Measurements from ENCODE around the gene BLCAP. TPM values are rescaled to one million over a fixed set of nuclear protein-coding genes. Genes with fewer than 3 reads are reported as not detected.
A peak's percentile ranks its signal among the peaks of the same experiment; 100 is the strongest.
"Not testable (repeated sequence)": the region's sequence is repeated elsewhere in the genome, so short reads cannot be mapped to it uniquely, and the experiment has no call there.

The BLCAP gene
- total and polyA plus RNA-seq, 4 donors, result 35.2 to 68.7 (median 41.7) TPM

GRCh38 chr20:37492096-37492625 is 35.5 kb downstream of the BLCAP start:
- Histone ChIP-seq H3K4me3 (ENCODE audit: low read length in 2 of 2) (no peak overlapping the region), H3K27ac (ENCODE audit: low read depth in 1 of 2, low read length in 2 of 2) (no peak overlapping the region), H3K9me3 (ENCODE audit: control insufficient read depth, low read length) (peaks cover 2% of the 10 kb centered on the region), H3K27me3 (ENCODE audit: control insufficient read depth in 1 of 2, insufficient read depth in 2 of 2, low read length in 1 of 2) (no peaks in the 10 kb centered on the region), H3K4me1 (ENCODE audit: control insufficient read depth in 1 of 2, insufficient read depth in 2 of 2, low read length in 2 of 2) (no peaks in the 10 kb centered on the region), H3K36me3 (ENCODE audit: control insufficient read depth in 1 of 2, insufficient read depth in 2 of 2, low read length in 1 of 2) (peaks cover 0 to 1% of the 10 kb centered on the region in 2 donors)
- intact Hi-C loops (cut with DNase I), result no loop called here
- ATAC-seq (ENCODE audit: low FRiP score), result no peak
- 93 to 94% methylated on average over 6 of the region's 6 CpGs for WGBS, 2 donors
- no peak for DNase-seq

GRCh38 chr20:37490663-37491350 is 36.9 kb downstream of the BLCAP start:
- intact Hi-C loops (cut with DNase I), result no loop called here
- Histone ChIP-seq H3K4me1 (ENCODE audit: control insufficient read depth in 1 of 2, insufficient read depth in 2 of 2, low read length in 2 of 2) (no peaks in the 10 kb centered on the region), H3K9me3 (ENCODE audit: control insufficient read depth, low read length) (peaks cover 2% of the 10 kb centered on the region), H3K27ac (ENCODE audit: low read depth in 1 of 2, low read length in 2 of 2) (no peak overlapping the region), H3K27me3 (ENCODE audit: control insufficient read depth in 1 of 2, insufficient read depth in 2 of 2, low read length in 1 of 2) (no peaks in the 10 kb centered on the region), H3K4me3 (ENCODE audit: low read length in 2 of 2) (no peak overlapping the region), H3K36me3 (ENCODE audit: control insufficient read depth in 1 of 2, insufficient read depth in 2 of 2, low read length in 1 of 2) (peaks cover 0 to 1% of the 10 kb centered on the region in 2 donors)
- DNase-seq, result no peak
- no peak for ATAC-seq (ENCODE audit: low FRiP score)
- 82 to 91% methylated on average over 7 of the region's 7 CpGs for WGBS, 2 donors

GRCh38 chr20:37486209-37486608 is 41.5 kb downstream of the BLCAP start:
- ATAC-seq (ENCODE audit: low FRiP score); H3K36me3 ChIP-seq (ENCODE audit: control insufficient read depth in 1 of 2, insufficient read depth in 2 of 2, low read length in 1 of 2); H3K27ac ChIP-seq (ENCODE audit: low read depth in 1 of 2, low read length in 2 of 2); H3K9me3 ChIP-seq (ENCODE audit: control insufficient read depth, low read length); H3K27me3 ChIP-seq (ENCODE audit: control insufficient read depth in 1 of 2, insufficient read depth in 2 of 2, low read length in 1 of 2); DNase-seq; intact Hi-C loops (cut with DNase I); H3K4me3 ChIP-seq (ENCODE audit: low read length in 2 of 2); H3K4me1 ChIP-seq (ENCODE audit: control insufficient read depth in 1 of 2, insufficient read depth in 2 of 2, low read length in 2 of 2): not testable (repeated sequence)
- 95 to 97% methylated on average over 1 of the region's 1 CpG for WGBS, 2 donors

- intact Hi-C loops (cut with DNase I), result no loop called here
- Histone ChIP-seq H3K27me3 (ENCODE audit: control insufficient read depth in 1 of 2, insufficient read depth in 2 of 2, low read length in 1 of 2) (no peaks in the 10 kb centered on the region), H3K27ac (ENCODE audit: low read depth in 1 of 2, low read length in 2 of 2) (no peak overlapping the region), H3K9me3 (ENCODE audit: control insufficient read depth, low read length) (no peaks in the 10 kb centered on the region), H3K36me3 (ENCODE audit: control insufficient read depth in 1 of 2, insufficient read depth in 2 of 2, low read length in 1 of 2) (no peaks in the 10 kb centered on the region), H3K4me1 (ENCODE audit: control insufficient read depth in 1 of 2, insufficient read depth in 2 of 2, low read length in 2 of 2) (no peaks in the 10 kb centered on the region), H3K4me3 (ENCODE audit: low read length in 2 of 2) (no peak overlapping the region)
- DNase-seq (no peak), ATAC-seq (ENCODE audit: low FRiP score) (no peak)
- 50 to 56% methylated on average over 3 of the region's 3 CpGs for WGBS, 2 donors
Measured at GRCh38 chr20:37484331-37484730, 43.3 kb downstream of the BLCAP start.

- Histone ChIP-seq H3K27ac (ENCODE audit: low read depth in 1 of 2, low read length in 2 of 2) (no peak overlapping the region), H3K36me3 (ENCODE audit: control insufficient read depth in 1 of 2, insufficient read depth in 2 of 2, low read length in 1 of 2) (no peaks in the 10 kb centered on the region), H3K4me3 (ENCODE audit: low read length in 2 of 2) (no peak overlapping the region), H3K9me3 (ENCODE audit: control insufficient read depth, low read length) (no peaks in the 10 kb centered on the region), H3K4me1 (ENCODE audit: control insufficient read depth in 1 of 2, insufficient read depth in 2 of 2, low read length in 2 of 2) (no peaks in the 10 kb centered on the region), H3K27me3 (ENCODE audit: control insufficient read depth in 1 of 2, insufficient read depth in 2 of 2, low read length in 1 of 2) (no peaks in the 10 kb centered on the region)
- WGBS, 2 donors, result 89% methylated on average over 5 of the region's 5 CpGs
- no peak for ATAC-seq (ENCODE audit: low FRiP score)
- DNase-seq, result no peak
- intact Hi-C loops (cut with DNase I), result no loop called here
Measured at GRCh38 chr20:37481610-37482009, 46.1 kb downstream of the BLCAP start.

- intact Hi-C loops (cut with DNase I), result no loop called here
- Histone ChIP-seq H3K27ac (ENCODE audit: low read depth in 1 of 2, low read length in 2 of 2) (no peak overlapping the region), H3K4me3 (ENCODE audit: low read length in 2 of 2) (no peak overlapping the region), H3K27me3 (ENCODE audit: control insufficient read depth in 1 of 2, insufficient read depth in 2 of 2, low read length in 1 of 2) (no peaks in the 10 kb centered on the region), H3K36me3 (ENCODE audit: control insufficient read depth in 1 of 2, insufficient read depth in 2 of 2, low read length in 1 of 2) (no peaks in the 10 kb centered on the region), H3K4me1 (ENCODE audit: control insufficient read depth in 1 of 2, insufficient read depth in 2 of 2, low read length in 2 of 2) (no peaks in the 10 kb centered on the region), H3K9me3 (ENCODE audit: control insufficient read depth, low read length) (no peaks in the 10 kb centered on the region)
- 5 to 6% methylated on average over 1 of the region's 1 CpG for WGBS, 2 donors
- DNase-seq (no peak), ATAC-seq (ENCODE audit: low FRiP score) (peak; percentile 69)
Measured at GRCh38 chr20:37480919-37481318, 46.8 kb downstream of the BLCAP start.

- no peaks in the 10 kb centered on the region for H3K4me1 ChIP-seq (ENCODE audit: control insufficient read depth in 1 of 2, insufficient read depth in 2 of 2, low read length in 2 of 2)
- no peak overlapping the region for H3K27ac ChIP-seq (ENCODE audit: low read depth in 1 of 2, low read length in 2 of 2)
- WGBS, 2 donors, result 93 to 96% methylated on average over 9 of the region's 9 CpGs
- H3K4me3 ChIP-seq (ENCODE audit: low read length in 2 of 2), result no peak overlapping the region
- H3K27me3 ChIP-seq (ENCODE audit: control insufficient read depth in 1 of 2, insufficient read depth in 2 of 2, low read length in 1 of 2), result no peaks in the 10 kb centered on the region
- intact Hi-C loops (cut with DNase I), result no loop called here
- H3K36me3 ChIP-seq (ENCODE audit: control insufficient read depth in 1 of 2, insufficient read depth in 2 of 2, low read length in 1 of 2), result no peaks in the 10 kb centered on the region
- peak in 1 of 2 donors; percentile 63 for DNase-seq
- peak; percentile 68 for ATAC-seq (ENCODE audit: low FRiP score)
- no peaks in the 10 kb centered on the region for H3K9me3 ChIP-seq (ENCODE audit: control insufficient read depth, low read length)
Measured at GRCh38 chr20:37479925-37480691, 47.6 kb downstream of the BLCAP start.

GRCh38 chr20:37479266-37479665 is 48.4 kb downstream of the BLCAP start:
- H3K4me3 ChIP-seq (ENCODE audit: low read length in 2 of 2), result no peak overlapping the region
- no peaks in the 10 kb centered on the region for H3K9me3 ChIP-seq (ENCODE audit: control insufficient read depth, low read length)
- ATAC-seq (ENCODE audit: low FRiP score), result peak; percentile 39
- DNase-seq, result no peak
- intact Hi-C loops (cut with DNase I), result no loop called here
- H3K27ac ChIP-seq (ENCODE audit: low read depth in 1 of 2, low read length in 2 of 2), result no peak overlapping the region
- H3K27me3 ChIP-seq (ENCODE audit: control insufficient read depth in 1 of 2, insufficient read depth in 2 of 2, low read length in 1 of 2), result no peaks in the 10 kb centered on the region
- 3 to 11% methylated on average over 6 of the region's 6 CpGs for WGBS, 2 donors
- no peaks in the 10 kb centered on the region for H3K4me1 ChIP-seq (ENCODE audit: control insufficient read depth in 1 of 2, insufficient read depth in 2 of 2, low read length in 2 of 2)
- no peaks in the 10 kb centered on the region for H3K36me3 ChIP-seq (ENCODE audit: control insufficient read depth in 1 of 2, insufficient read depth in 2 of 2, low read length in 1 of 2)

- Histone ChIP-seq H3K27ac (ENCODE audit: low read depth in 1 of 2, low read length in 2 of 2) (no peak overlapping the region), H3K4me1 (ENCODE audit: control insufficient read depth in 1 of 2, insufficient read depth in 2 of 2, low read length in 2 of 2) (no peaks in the 10 kb centered on the region), H3K27me3 (ENCODE audit: control insufficient read depth in 1 of 2, insufficient read depth in 2 of 2, low read length in 1 of 2) (no peaks in the 10 kb centered on the region), H3K9me3 (ENCODE audit: control insufficient read depth, low read length) (no peaks in the 10 kb centered on the region), H3K4me3 (ENCODE audit: low read length in 2 of 2) (no peak overlapping the region), H3K36me3 (ENCODE audit: control insufficient read depth in 1 of 2, insufficient read depth in 2 of 2, low read length in 1 of 2) (no peaks in the 10 kb centered on the region)
- intact Hi-C loops (cut with DNase I), result no loop called here
- ATAC-seq (ENCODE audit: low FRiP score) (no peak), DNase-seq (no peak)
- WGBS, 2 donors, result 61 to 75% methylated on average over 3 of the region's 3 CpGs
Measured at GRCh38 chr20:37477041-37477440, 50.6 kb downstream of the BLCAP start.
